ENCODE measurements around the gene RABAC1.
"Not testable (repeated sequence)": the region's sequence is repeated elsewhere in the genome, so short reads cannot be mapped to it uniquely, and the experiment has no call there.

Gene RABAC1

GRCh38 chr19:41927497-41928192, 31.5 kb downstream of the RABAC1 start:
- DNase-seq, result no peak

GRCh38 chr19:41926763-41927496, 32.2 kb downstream of the RABAC1 start:
- DNase-seq, result no peak

DNA sequence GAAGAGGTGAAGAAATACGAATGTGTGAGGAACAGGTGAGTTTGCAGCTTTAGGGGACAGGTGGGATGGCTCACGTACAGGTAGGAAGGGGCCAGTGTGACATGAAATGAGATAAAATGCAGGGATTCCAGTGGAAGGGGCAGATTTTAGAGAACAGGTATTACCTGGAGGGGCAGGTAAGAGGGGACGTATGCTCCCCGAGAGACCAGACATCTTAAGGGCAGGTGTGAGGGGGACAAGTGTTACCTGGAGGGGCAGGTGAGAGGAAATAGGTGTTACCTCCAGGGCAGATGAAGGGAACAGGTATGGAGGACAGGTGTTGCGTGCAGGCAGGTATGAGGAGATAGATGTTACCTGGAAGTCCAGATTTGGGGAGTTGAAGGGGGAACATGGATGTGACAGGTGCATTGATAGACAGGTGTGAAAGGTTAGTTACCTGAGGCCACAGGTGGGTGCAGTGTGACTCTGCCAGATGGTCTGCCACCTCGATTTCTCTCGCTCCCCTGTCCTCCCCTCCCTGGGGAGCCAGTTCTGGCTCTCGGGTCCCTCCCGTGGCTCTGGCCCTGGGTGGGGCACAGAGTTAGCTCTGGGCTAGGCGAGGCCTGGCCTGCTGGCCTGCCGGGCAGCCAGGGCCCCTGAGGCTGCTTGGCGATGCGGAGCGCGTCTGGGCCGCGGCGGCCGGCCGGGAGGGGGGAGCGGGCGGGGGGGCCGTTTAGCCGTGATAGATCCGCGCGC, 32.9 kb downstream of the RABAC1 start:
- no peak for DNase-seq

GRCh38 chr19:41925208-41926003, 33.7 kb downstream of the RABAC1 start:
- DNase-seq, result no peak

- DNase-seq, result no peak
These were observed 34.7 kb downstream of the RABAC1 start for GRCh38 chr19:41924151-41925145.

DNA sequence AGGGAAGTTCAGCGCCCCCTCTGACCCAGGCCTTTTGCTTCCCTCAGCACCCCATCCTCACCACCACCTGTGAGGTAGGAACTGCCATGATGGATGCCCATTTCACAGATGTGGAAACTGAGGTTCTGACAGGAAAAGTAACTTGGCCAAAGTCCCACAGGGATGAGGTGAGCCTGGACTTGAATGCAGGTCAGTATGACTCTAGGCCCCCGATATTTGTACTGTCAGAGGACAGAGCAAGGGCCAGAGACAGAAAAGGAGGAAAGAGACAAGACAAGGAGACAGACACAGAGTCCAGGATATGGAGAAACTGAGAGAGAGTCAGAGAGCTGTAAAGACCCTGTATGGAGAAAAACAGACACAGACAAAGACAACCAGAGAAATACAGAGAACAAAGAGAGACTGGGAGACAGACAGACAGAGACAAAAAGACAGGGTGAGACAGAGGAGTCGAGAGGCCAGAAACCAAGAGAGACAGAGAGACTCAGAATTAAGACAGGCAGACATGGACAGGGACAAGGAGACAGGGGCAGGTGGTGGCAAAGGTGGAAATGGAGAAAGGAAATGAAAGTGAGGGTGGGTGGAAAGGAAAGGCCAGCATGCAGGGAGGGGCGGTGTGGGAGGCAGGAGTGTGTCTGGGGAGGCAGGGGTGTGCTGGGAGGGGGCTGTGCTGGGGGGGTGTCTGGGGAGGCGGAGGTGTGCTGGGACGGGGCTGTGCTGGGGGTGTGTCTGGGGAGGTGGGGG, 35.9 kb downstream of the RABAC1 start:
- no peak for DNase-seq

DNA sequence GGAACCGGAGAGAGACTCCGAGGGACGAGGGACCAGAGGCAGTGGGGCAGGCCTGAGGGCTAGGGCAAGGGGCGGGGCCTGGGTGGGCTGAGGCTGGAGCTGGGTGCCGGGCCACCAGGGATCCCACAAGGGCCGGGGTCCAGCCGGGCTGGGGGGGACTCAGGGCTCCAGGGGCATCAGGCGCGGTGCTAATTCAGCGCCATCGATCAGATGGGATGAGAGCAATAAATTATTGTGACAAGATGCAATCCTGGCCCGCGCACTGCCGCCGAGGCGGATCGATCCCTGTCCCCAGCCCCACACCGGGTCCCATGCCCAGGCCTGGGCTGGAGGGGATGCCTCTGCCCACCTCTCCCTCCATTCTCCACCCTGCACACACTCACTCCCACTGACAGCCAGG, 36.5 kb downstream of the RABAC1 start:
- no peak for DNase-seq

DNA sequence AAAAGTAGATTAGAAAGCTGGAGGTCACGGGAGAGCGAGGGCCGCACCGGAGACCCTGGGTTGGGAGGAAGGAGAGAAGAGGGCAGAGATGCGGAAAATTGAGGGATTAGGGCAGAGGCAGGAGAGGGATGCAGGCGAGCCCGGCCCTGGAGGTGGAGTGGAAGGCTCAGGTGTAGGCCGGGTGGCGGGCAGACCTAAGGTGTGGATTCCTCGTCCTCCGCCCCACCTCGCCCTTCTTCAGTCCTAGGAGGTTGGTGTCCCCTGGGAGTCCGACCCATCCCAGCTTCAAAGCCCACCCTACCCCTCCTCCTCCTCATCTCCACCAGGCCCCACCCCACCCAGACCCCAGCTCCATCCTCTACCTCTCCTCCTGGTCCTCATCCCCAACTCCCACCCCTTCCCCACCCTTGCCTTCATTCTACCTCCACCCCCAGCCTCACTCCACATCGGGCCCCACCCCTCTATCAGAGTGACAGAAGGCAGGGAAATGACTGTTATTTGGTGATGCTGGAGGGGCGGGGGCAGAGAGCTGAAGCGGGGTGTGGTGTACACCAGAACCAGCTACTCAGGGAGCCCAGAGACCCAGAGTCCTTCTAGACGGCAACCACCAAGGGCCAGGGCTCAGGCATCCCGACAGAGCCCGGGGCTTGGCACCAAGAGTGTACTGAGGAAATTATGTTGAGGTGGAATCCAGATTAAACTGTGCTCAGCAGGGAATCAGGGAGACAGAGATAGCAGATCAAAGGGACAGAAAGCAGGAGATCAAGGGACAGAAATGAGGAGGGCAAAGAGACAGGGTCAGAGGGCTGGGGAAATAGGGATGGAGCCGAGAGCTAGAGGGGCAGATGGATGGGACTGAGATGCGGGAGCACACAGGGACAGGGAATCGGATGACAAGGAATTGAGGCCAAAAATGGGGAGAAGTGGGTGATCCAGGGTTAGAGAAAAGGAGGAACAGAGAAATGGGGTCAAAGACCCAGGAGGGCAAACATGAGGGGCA, 37.2 kb downstream of the RABAC1 start:
- no peak for DNase-seq

DNA sequence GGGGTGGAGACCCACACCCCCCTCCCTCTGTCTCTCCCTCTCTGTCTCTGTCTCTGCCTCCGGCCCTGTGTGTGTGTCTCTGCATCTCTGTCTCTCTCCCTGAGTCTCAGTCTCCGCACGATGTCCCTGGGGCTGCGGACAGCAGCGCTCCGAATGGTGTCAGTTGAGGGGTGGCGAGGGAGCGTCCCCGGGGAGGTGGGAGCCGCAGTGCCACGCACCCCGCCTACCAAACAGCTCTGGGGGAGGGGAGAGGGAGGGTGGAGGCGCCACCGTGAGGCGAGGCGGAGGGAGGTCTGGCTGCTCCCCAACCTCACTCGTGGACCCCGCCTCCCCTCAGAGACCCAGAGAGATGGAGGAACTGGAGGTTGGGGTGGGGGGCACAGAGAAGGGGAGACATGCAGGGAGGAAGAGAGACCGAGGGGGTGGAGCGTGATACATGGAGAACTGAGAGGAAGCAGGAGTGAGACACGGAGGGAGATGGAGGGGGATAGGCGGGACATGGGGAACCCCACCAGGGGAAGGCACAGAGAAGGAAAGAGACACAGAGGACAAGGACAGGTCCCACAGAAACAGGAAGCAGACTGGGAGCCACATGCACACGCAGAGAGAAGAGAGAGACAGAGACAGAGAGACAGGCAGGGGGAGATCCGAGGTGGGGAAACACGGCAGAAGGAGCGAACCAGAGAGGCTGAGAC, 38.1 kb downstream of the RABAC1 start:
- DNase-seq, result no peak

- DNase-seq, result no peak
These were observed 39.0 kb downstream of the RABAC1 start for GRCh38 chr19:41919948-41920712.

- DNase-seq, result no peak
These were observed 40.4 kb downstream of the RABAC1 start for GRCh38 chr19:41918653-41919244.

DNA sequence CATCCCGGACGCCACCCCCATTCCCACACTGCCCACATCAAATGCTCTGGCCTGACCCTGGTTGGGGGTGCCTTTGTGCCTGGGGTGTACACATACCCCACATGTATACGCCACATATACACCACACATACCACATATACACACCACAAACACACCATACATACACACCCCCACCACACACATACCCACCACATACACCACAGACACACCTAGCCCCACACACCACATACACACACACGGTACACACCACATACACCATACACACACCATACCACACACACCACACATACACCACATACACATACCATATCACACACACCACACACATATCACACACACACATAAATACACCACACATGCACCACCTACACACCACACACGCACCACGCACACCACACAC, 41.0 kb downstream of the RABAC1 start:
- no peak for DNase-seq

GRCh38 chr19:41917676-41918075, 41.4 kb downstream of the RABAC1 start:
- no peak for DNase-seq

- no peak for DNase-seq
These were observed 43.2 kb downstream of the RABAC1 start for GRCh38 chr19:41915776-41916414.

GRCh38 chr19:41915021-41915775, 43.9 kb downstream of the RABAC1 start:
- no peak for DNase-seq

DNA sequence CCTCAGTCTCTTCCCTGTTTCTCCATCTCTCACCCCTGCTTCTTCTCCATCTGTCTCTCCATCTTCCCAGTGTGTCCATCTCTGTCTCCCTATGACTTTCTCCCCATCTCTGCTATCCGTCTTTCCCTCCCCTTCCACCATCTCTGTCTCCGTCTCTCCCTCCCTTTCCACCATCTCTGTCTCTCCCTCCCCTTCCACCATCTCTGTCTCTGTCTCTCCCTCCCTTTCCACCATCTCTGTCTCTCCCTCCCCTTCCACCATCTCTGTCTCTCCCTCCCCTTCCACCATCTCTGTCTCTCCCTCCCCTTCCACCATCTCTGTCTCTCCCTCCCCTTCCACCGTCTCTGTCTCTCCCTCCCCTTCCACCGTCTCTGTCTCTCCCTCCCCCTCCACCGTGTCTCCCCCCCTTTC, 44.7 kb downstream of the RABAC1 start:
- DNase-seq, result not testable (repeated sequence)

Data from NCI-H446 treated with DMSO at 0.1 percent for 48 hours (cell line).